ENCODE results near the gene OR6C4.
"Not testable (repeated sequence)": the region's sequence is repeated elsewhere in the genome, so short reads cannot be mapped to it uniquely, and the experiment has no call there.

The OR6C4 gene

GRCh38 chr12:55549302-55549701, at the start of gene OR6C4:
Gene OR6C4, plus strand, starts transcription at chr12:55549602. Its CDS starts 1,625 bp downstream, at chr12:55551227.
- no peak for DNase-seq

- DNase-seq: no peak
These were observed 49.6 kb upstream of the OR6C4 start for GRCh38 chr12:55499810-55500252.

GRCh38 chr12:55501601-55502000, 47.8 kb upstream of the OR6C4 start:
- DNase-seq: no peak

GRCh38 chr12:55515696-55516095, 33.7 kb upstream of the OR6C4 start:
- DNase-seq: no peak

GRCh38 chr12:55516391-55516790, 33.0 kb upstream of the OR6C4 start:
- no peak for DNase-seq

- not testable (repeated sequence) for DNase-seq
These were observed 1.2 kb upstream of the OR6C4 start for GRCh38 chr12:55548235-55548634.

GRCh38 chr12:55548756-55549155, 646 bp upstream of the OR6C4 start:
- no peak for DNase-seq

GRCh38 chr12:55554296-55554695, 4.9 kb downstream of the OR6C4 start:
- no peak for DNase-seq

GRCh38 chr12:55570060-55570459, 20.7 kb downstream of the OR6C4 start:
- DNase-seq: not testable (repeated sequence)

- DNase-seq: not testable (repeated sequence)
These were observed 21.3 kb downstream of the OR6C4 start for GRCh38 chr12:55570689-55571088.

- DNase-seq: no peak
These were observed 22.8 kb downstream of the OR6C4 start, which contains the start of gene OR2AP1 for GRCh38 chr12:55572168-55572567. Gene OR2AP1, plus strand, starts transcription at chr12:55572468. Its CDS starts 1,947 bp downstream, at chr12:55574415.

- no peak for DNase-seq
These were observed 32.7 kb downstream of the OR6C4 start for GRCh38 chr12:55582066-55582465.

GRCh38 chr12:55585817-55586216, 36.4 kb downstream of the OR6C4 start:
- DNase-seq: no peak

GRCh38 chr12:55590152-55590551, 40.8 kb downstream of the OR6C4 start:
- DNase-seq: not testable (repeated sequence)

Measured in activated CD4-positive, CD25-positive, alpha-beta regulatory T cell treated with anti-CD3 and anti-CD28 coated beads, Interleukin-2, amount 50 U/mL, for 72 hours (primary cell).